Natural killer cell (primary cell): ENCODE data around the gene FAM168B. TPM values are rescaled to one million over a fixed set of nuclear protein-coding genes. Genes with fewer than 3 reads are reported as not detected.

Experiments used
- ATAC-seq, 3 donors: fragments of 150-1000 bp in 2 of 3; fragments of 200-7000 bp in 1 of 3; cut with Tn5 transposase; 1 replicate in 1 of 3; 2 replicates in 2 of 3; pipeline ENCODE4 v1.10.0; 2021; ENCODE audit warnings: mild to moderate bottlenecking in 2 of 3, moderate library complexity in 2 of 3
- DNase-seq, 2 donors: peaks; one replicate each; pipeline versions ENCODE4 v3.0.0 to v3.0.0-alpha.2; 2013 to 2021; ENCODE audit warnings: mixed read lengths in 1 of 2
- H3K27ac ChIP-seq: one replicate; pipeline ENCODE4 v1.5.1; 2013; ENCODE audit warnings: mild to moderate bottlenecking, low read length
- H3K27me3 ChIP-seq: one replicate; pipeline ENCODE4 v1.6.1; 2013; ENCODE audit warnings: low read length; ENCODE audit not compliant: control insufficient read depth, insufficient read depth
- H3K36me3 ChIP-seq: one replicate; pipeline ENCODE4 v1.6.1; 2013; ENCODE audit warnings: low read length; ENCODE audit not compliant: control insufficient read depth, insufficient read depth
- H3K4me1 ChIP-seq: one replicate; pipeline ENCODE4 v1.6.1; 2013; ENCODE audit warnings: low read length; ENCODE audit not compliant: control insufficient read depth, insufficient read depth
- H3K4me3 ChIP-seq: one replicate; pipeline ENCODE4 v1.5.1; 2013; ENCODE audit warnings: low read length
- H3K9me3 ChIP-seq: one replicate; pipeline ENCODE4 v1.6.1; 2013; ENCODE audit warnings: low read length; ENCODE audit not compliant: control insufficient read depth, insufficient read depth
- H3K27ac Mint-ChIP-seq, 2 donors: one replicate each; pipeline ENCODE4 v1.8.0; 2022; ENCODE audit warnings: mild to moderate bottlenecking in 2 of 2, mixed read lengths in 2 of 2, moderate library complexity in 1 of 2
- H3K27me3 Mint-ChIP-seq, 2 donors: one replicate each; pipeline ENCODE4 v1.8.0; 2022; ENCODE audit warnings: low read depth in 2 of 2, mixed read lengths in 2 of 2
- H3K36me3 Mint-ChIP-seq: one replicate; pipeline ENCODE4 v1.8.0; 2022; ENCODE audit warnings: mixed read lengths
- H3K4me1 Mint-ChIP-seq, 2 donors: one replicate each; pipeline ENCODE4 v1.8.0; 2022; ENCODE audit warnings: mixed read lengths in 2 of 2
- H3K4me3 Mint-ChIP-seq: one replicate; pipeline ENCODE4 v1.8.0; 2022; ENCODE audit warnings: mild to moderate bottlenecking, moderate library complexity, mixed read lengths
- H3K9me3 Mint-ChIP-seq, 2 donors: one replicate each; pipeline ENCODE4 v1.8.0; 2022; ENCODE audit warnings: mixed read lengths in 2 of 2
- WGBS: methylation state at CpG from one replicate; pipeline ENCODE4 v1.1.7; 2013; ENCODE audit warnings: missing lambda C conversion rate; ENCODE audit not compliant: insufficient coverage; 5-methylcytosine and 5-hydroxymethylcytosine counted together
- intact Hi-C: fragments of 100-400 bp; cut with micrococcal nuclease; formaldehyde crosslinking; loops from one replicate; pipeline ENCODE4 v1.14.2; 2022
- total RNA-seq, 4 donors: library from RNA; stranded (reverse); fragments of 120-200 nt in 1 of 4; gene quantifications; one replicate each; pipeline versions ENCODE4 v1.2.3 to v1.2.4, GENCODE V29; 2013 to 2022
- TF ChIP-seq, protein P1 (sequence below): fragments of 200-600 bp; IDR thresholded peaks from one replicate; pipeline ENCODE4 v1.8.0; 2022; ENCODE audit warnings: antibody characterized with exemption

The FAM168B gene
- total RNA-seq, 3 donors from 2014 or later (not counting 1 experiment from before 2014, with no cell fraction given), result 56.0 to 70.7 (median 65.3) TPM

DNA sequence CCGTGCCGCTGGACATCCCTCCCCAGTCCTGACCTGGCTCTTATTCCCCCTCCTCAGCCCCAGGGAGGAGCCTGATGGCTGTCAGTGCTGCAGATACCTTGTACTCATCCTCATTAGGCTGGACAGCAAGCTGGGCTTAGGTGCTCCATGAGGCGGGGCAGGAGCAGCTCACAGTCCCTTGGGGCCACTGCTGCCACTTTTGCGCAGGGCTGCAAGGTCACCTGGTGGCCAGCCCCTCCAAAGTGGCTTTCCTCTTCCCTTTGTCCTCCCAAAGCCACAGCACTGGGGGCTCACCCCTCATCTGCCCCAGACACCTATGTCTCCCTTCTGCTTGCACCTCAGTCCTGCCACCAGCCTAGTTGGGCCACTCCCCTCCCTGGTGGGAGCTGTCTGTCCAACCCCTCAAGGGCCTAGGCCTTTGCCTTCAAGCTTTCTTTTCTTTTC is 60.8 kb downstream of the FAM168B start:
- peaks cover 2% of the 10 kb centered on the region for H3K27me3 ChIP-seq
- H3K4me3 Mint-ChIP-seq, result no peak overlapping the region
- no peaks in the 10 kb centered on the region for H3K9me3 Mint-ChIP-seq
- intact Hi-C loops, result no loop called here
- peaks cover 5 to 16% of the 10 kb centered on the region in 2 donors for H3K27me3 Mint-ChIP-seq
- 91% methylated on average over 4 of the region's 4 CpGs for WGBS
- no peak overlapping the region for H3K27ac Mint-ChIP-seq
- H3K27ac ChIP-seq, result no peak overlapping the region
- no peak for ATAC-seq
- no peak for DNase-seq
- H3K9me3 ChIP-seq, result peaks cover 6% of the 10 kb centered on the region
- no peak overlapping the region for H3K4me3 ChIP-seq
- no peaks in the 10 kb centered on the region for H3K36me3 Mint-ChIP-seq
- TF ChIP-seq, protein P1, sequence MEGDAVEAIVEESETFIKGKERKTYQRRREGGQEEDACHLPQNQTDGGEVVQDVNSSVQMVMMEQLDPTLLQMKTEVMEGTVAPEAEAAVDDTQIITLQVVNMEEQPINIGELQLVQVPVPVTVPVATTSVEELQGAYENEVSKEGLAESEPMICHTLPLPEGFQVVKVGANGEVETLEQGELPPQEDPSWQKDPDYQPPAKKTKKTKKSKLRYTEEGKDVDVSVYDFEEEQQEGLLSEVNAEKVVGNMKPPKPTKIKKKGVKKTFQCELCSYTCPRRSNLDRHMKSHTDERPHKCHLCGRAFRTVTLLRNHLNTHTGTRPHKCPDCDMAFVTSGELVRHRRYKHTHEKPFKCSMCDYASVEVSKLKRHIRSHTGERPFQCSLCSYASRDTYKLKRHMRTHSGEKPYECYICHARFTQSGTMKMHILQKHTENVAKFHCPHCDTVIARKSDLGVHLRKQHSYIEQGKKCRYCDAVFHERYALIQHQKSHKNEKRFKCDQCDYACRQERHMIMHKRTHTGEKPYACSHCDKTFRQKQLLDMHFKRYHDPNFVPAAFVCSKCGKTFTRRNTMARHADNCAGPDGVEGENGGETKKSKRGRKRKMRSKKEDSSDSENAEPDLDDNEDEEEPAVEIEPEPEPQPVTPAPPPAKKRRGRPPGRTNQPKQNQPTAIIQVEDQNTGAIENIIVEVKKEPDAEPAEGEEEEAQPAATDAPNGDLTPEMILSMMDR, result no peak
- H3K4me1 ChIP-seq, result no peaks in the 10 kb centered on the region
- H3K36me3 ChIP-seq, result no peaks in the 10 kb centered on the region
- H3K4me1 Mint-ChIP-seq, result no peaks in the 10 kb centered on the region

DNA sequence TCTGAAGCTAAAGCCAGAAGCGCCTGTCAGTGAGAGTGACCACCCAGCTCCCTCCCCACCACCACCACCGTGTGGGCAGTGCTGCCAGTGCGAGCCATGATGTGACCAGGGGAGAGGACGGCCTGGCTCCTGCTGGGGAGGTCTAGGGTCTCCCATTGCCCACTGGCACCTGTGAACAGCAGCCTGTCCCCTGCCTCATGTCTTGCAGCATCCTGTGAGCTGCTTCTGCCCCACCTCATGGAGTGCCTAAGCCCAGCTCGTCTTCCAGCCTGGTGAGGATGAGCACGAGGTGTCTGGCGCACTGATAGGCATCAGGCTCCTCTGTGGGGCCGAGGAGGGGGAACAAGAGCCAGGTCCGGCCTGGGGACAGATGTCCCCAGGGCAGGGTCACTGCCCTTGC is 61.4 kb downstream of the FAM168B start:
- 80% methylated on average over 9 of the region's 9 CpGs for WGBS
- Histone ChIP-seq H3K36me3 (no peaks in the 10 kb centered on the region), H3K9me3 (peaks cover 6% of the 10 kb centered on the region), H3K4me1 (no peaks in the 10 kb centered on the region), H3K27ac (no peak overlapping the region), H3K4me3 (no peak overlapping the region), H3K27me3 (peaks cover 2% of the 10 kb centered on the region)
- TF ChIP-seq, protein P1, result no peak
- H3K4me1 Mint-ChIP-seq, result no peaks in the 10 kb centered on the region
- DNase-seq (no peak), ATAC-seq (no peak)
- no peaks in the 10 kb centered on the region for H3K36me3 Mint-ChIP-seq
- no peaks in the 10 kb centered on the region for H3K9me3 Mint-ChIP-seq
- no peak overlapping the region for H3K27ac Mint-ChIP-seq
- no peak overlapping the region for H3K4me3 Mint-ChIP-seq
- intact Hi-C loops, result no loop called here
- H3K27me3 Mint-ChIP-seq, result peaks cover 7 to 16% of the 10 kb centered on the region in 2 donors

DNA sequence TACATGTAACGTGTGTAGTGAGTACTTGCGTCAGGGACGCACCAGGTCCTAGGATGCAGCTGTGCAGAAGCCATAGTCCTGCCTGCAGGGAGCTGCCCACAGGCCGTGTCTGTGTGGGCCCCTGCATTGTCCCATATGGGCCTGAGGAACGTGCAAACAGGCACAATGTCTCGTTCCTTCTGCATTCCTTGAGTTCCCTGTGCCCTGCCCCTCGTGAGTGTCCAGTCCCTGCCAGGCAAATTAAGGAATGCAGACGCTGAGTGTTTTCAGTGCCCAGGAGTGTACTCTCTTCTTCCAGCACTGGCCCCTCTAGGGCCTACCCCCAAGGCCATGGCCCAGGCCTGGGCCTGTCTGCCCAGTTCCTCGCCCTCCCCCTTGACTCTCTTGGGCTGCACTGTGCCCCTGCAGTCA is 61.8 kb downstream of the FAM168B start:
- no peaks in the 10 kb centered on the region for H3K4me1 Mint-ChIP-seq
- no peaks in the 10 kb centered on the region for H3K9me3 Mint-ChIP-seq
- WGBS, result 87% methylated on average over 9 of the region's 9 CpGs
- Histone ChIP-seq H3K27me3 (peaks cover 2% of the 10 kb centered on the region), H3K4me1 (no peaks in the 10 kb centered on the region), H3K36me3 (no peaks in the 10 kb centered on the region), H3K9me3 (peaks cover 6% of the 10 kb centered on the region), H3K27ac (no peak overlapping the region), H3K4me3 (no peak overlapping the region)
- no peak overlapping the region for H3K4me3 Mint-ChIP-seq
- no peak for ATAC-seq
- DNase-seq, result no peak
- no peaks in the 10 kb centered on the region for H3K36me3 Mint-ChIP-seq
- H3K27me3 Mint-ChIP-seq, result peaks cover 8 to 15% of the 10 kb centered on the region in 2 donors
- TF ChIP-seq, protein P1, result no peak
- intact Hi-C loops, result no loop called here
- no peak overlapping the region for H3K27ac Mint-ChIP-seq

DNA sequence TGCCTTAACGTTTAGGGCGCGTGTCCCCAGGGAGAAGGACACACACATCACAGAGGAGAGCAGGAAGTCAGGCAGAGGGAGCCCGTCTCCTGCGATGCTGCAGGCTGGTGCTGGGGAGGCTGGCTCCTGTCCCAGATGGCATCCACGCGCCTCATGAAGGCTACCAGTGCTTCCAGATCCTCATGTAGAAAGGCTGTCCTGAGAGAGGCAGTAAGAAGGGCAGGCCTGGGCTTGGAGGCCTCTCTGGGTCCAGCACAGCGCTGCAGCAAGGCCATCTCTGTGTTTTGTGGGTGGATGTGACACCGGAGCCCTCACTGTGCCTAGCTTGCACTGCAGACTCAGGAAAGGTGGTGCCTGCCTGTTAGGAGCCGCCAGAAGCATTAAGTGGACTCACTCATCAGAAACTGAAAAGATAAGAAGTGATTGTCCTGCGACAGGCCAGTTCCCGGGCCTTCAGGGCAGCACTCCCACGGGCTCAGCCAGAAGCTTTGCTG is 62.7 kb downstream of the FAM168B start:
- Mint-ChIP-seq H3K27ac (no peak overlapping the region), H3K4me3 (no peak overlapping the region), H3K4me1 (no peaks in the 10 kb centered on the region), H3K9me3 (no peaks in the 10 kb centered on the region), H3K36me3 (no peaks in the 10 kb centered on the region), H3K27me3 (peaks cover 8 to 23% of the 10 kb centered on the region in 2 donors)
- H3K36me3 ChIP-seq, result no peaks in the 10 kb centered on the region
- peaks cover 6% of the 10 kb centered on the region for H3K9me3 ChIP-seq
- H3K4me3 ChIP-seq, result no peak overlapping the region
- ATAC-seq, result no peak
- H3K4me1 ChIP-seq, result no peaks in the 10 kb centered on the region
- 77% methylated on average over 13 of the region's 13 CpGs for WGBS
- TF ChIP-seq, protein P1, result no peak
- H3K27me3 ChIP-seq, result peaks cover under 1% of the 10 kb centered on the region
- intact Hi-C loops, result no loop called here
- DNase-seq, result no peak
- H3K27ac ChIP-seq, result no peak overlapping the region
